ENCODE measurements around the gene JAKMIP2.

- TF ChIP-seq CTCF (IDR thresholded peaks at IDR 0.05; ENCODE audit: low read depth, low read length, poor library complexity, severe bottlenecking), result no peak
- TF ChIP-seq EZH2phosphoT487 (IDR thresholded peaks at IDR 0.05; ENCODE audit: borderline replicate concordance, low read length), result no peak
Measured at GRCh38 chr5:147631428-147632003, 151.0 kb downstream of the JAKMIP2 start.

Data from DOHH2 (cell line).